NCI-H524 (cell line): ENCODE data around the gene FHL2.

Experiments used
- DNase-seq, 2 experiments: peaks; one replicate each; lab custom pipeline; 2025; lab: John Stamatoyannopoulos, UW

FHL2 gene

GRCh38 chr2:105397025-105397722, 1.7 kb downstream of the FHL2 start:
- DNase-seq: no peak

- DNase-seq: no peak
These were observed 2.4 kb downstream of the FHL2 start for GRCh38 chr2:105396254-105397024.

- no peak for DNase-seq
These were observed 3.2 kb downstream of the FHL2 start for GRCh38 chr2:105395691-105396090.

- DNase-seq: no peak
These were observed 3.8 kb downstream of the FHL2 start for GRCh38 chr2:105394951-105395611.

GRCh38 chr2:105393373-105394055, 5.3 kb downstream of the FHL2 start:
- DNase-seq: no peak

GRCh38 chr2:105391763-105392662, 6.8 kb downstream of the FHL2 start:
- no peak for DNase-seq

- no peak for DNase-seq
These were observed 7.7 kb downstream of the FHL2 start for GRCh38 chr2:105391058-105391627.

- no peak for DNase-seq
These were observed 8.4 kb downstream of the FHL2 start for GRCh38 chr2:105390454-105390853.

GRCh38 chr2:105388971-105389381, 9.9 kb downstream of the FHL2 start:
- DNase-seq: no peak

- DNase-seq: no peak
These were observed 11.6 kb downstream of the FHL2 start for GRCh38 chr2:105387225-105387624.

GRCh38 chr2:105385731-105386540, 12.9 kb downstream of the FHL2 start:
- DNase-seq: no peak

- DNase-seq: no peak
These were observed 14.0 kb downstream of the FHL2 start for GRCh38 chr2:105384861-105385260.

- no peak for DNase-seq
These were observed 14.6 kb downstream of the FHL2 start for GRCh38 chr2:105384216-105384615.

- DNase-seq: no peak
These were observed 15.3 kb downstream of the FHL2 start for GRCh38 chr2:105383432-105384166.

GRCh38 chr2:105382177-105382576, 16.7 kb downstream of the FHL2 start:
- DNase-seq: no peak

GRCh38 chr2:105381101-105381668, 17.7 kb downstream of the FHL2 start:
- DNase-seq: no peak

- DNase-seq: no peak
These were observed 18.3 kb downstream of the FHL2 start for GRCh38 chr2:105380432-105381100.

- DNase-seq: no peak
These were observed 19.1 kb downstream of the FHL2 start for GRCh38 chr2:105379741-105380186.
